Effector CD4-positive, alpha-beta T cell (primary cell): ENCODE measurements around the gene KRCC1.
"Not testable (repeated sequence)": the region's sequence is repeated elsewhere in the genome, so short reads cannot be mapped to it uniquely, and the experiment has no call there.

Experiments used
- DNase-seq: peaks from one replicate; pipeline ENCODE4 v3.0.0-alpha.2; 2020

KRCC1 gene

GRCh38 chr2:88038263-88039105 lies 17.1 kb downstream of the KRCC1 start:
- no peak for DNase-seq

DNA sequence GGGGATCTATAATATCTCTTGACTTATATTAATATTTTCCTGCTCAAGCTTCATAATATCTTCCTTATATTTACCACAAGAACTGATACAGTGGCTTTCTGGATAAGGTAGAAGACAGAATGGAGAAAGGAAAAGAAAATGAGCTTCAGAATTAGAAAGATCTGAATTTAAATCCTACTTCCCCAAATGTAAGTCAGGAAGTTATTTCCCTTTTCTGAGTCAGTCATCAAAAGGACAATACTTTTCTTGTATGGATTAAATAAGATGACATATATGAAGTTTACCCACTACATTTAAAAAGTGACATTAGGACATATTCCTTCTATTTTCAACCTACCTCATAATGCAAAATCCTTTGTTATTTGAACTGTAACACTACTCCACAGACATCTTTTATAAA lies 19.0 kb downstream of the KRCC1 start:
- no peak for DNase-seq

GRCh38 chr2:88036182-88036581 lies 19.4 kb downstream of the KRCC1 start:
- no peak for DNase-seq

- no peak for DNase-seq
Observed at GRCh38 chr2:88032070-88032702, 23.4 kb downstream of the KRCC1 start.

- DNase-seq = no peak
Observed at GRCh38 chr2:88028931-88029330, 26.7 kb downstream of the KRCC1 start.

DNA sequence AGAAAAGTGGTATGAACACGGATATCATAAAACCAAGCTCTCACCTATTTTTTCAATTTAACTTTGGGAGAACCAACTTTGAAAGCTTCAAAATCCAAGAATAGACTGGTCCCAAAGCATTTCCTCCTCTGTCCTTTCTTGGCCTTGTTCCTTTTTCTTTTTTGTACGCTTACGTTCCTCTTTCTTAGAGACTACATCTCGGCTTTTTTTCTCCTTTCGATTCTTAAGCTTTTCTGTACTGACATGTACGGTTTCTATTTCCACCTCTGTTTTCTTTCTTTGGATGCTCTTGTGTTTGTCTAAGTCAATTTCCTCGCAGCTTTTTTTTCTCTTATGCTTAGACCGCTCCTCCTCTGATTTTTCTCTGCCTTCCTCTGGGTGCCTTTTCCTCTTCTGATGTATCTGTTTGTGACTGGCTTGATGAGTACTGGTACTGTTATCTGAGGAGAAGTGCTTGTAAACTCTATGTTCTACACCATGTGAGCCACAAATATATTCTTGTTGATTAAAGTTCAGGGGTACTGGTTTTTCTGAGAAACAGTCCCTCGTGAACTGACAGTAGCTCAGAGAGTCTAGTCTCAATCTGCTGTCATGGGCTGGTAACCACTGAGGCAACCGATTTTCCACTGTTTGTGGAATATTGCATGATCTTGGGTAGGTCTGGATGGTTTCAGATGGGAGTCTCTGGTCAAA lies 27.7 kb downstream of the KRCC1 start:
- no peak for DNase-seq

- DNase-seq = no peak
Observed at GRCh38 chr2:88024509-88024908, 31.1 kb downstream of the KRCC1 start.

GRCh38 chr2:88022669-88022921 lies 33.0 kb downstream of the KRCC1 start:
- DNase-seq = no peak

GRCh38 chr2:88019985-88020384 lies 35.6 kb downstream of the KRCC1 start:
- no peak for DNase-seq

- no peak for DNase-seq
Observed at GRCh38 chr2:88018909-88019308, 36.7 kb downstream of the KRCC1 start.

- not testable (repeated sequence) for DNase-seq
Observed at GRCh38 chr2:88018077-88018805, 37.3 kb downstream of the KRCC1 start.

GRCh38 chr2:88017780-88018038 lies 37.9 kb downstream of the KRCC1 start:
- not testable (repeated sequence) for DNase-seq

DNA sequence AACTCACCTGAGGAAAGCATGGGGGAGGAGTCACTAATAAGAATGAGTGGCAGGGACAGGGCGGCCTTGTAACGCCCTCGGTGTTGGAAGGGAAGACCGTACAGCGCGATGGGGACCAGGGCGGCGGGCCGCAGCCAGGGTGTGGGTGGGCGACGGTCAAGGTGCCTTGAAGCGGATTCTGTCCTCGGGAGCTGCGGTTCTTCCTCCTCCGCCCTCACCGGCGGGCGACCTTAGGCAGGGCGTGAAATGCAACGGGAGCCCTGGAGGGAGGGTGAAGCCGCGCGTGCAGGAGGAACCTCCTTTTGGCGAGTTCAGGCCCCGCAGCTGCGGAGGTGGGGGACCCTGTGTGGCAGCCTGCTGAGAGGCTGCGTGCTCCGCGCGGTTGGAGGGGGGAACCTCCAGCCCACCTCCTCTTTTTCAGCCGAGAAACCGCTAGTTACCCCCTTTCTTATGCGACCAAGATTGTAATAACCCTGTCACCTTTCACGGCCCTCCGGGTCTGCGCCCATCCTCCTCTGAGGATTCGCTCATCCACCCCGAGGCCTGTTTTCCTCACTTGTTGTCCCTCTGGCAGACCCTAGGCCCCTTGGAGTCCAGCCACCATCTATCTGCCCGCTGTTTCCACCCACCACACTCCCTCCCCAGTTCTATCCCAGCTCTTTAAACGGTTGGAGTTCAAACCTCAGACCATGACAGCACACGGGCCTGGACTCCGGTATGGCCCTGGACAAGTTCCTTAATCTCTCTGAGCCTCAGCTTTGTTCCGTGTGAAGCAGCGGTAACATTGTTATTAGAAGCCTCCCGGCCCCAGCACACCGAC lies 38.4 kb downstream of the KRCC1 start:
- no peak for DNase-seq

GRCh38 chr2:88016086-88016959 lies 39.3 kb downstream of the KRCC1 start, which contains the start of gene RNU2-63P:
TSS of gene RNU2-63P (minus strand) at chr2:88016547.
- peak; percentile 69 for DNase-seq

GRCh38 chr2:88011011-88011410 lies 44.6 kb downstream of the KRCC1 start:
- no peak for DNase-seq

DNA sequence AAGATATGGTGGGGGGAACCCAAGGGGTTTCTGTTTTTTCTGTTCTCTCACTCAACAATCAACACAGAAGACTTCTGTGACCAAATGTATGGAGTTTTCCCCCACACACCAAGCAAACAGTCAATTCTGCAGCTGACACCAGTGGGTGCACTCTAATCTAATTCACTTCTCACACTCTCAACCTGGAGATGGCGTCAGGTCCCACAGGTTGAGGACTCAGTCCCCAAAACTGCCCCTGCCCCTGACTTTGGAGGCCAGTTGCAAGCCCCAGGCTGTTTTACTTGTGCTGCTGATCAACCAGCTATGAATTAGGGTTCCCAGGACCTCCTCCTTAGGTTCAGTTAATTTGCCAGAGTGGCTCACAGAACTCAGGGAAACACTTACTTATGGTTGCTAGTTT lies 45.4 kb downstream of the KRCC1 start:
- DNase-seq = no peak

GRCh38 chr2:88006912-88007439 lies 48.6 kb downstream of the KRCC1 start:
- DNase-seq = no peak

DNA sequence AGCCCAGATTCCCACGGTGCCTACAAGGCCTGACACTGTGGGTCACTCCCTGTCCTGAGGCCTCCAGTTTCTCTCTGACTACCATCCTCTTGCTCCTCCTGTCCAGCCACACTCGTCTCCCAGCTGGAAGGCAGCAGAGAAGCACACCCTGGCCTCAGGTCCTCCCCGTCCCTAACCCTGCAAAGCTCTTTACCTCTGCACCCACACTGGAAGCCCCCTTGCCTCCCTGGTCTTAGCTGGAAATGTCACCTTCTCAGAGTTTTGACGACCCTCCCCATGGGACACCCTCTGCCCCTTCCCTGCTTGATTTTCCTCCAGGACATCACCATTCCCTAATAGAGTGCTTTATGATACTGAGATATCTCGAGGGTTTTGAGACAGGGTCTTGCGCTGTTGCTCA lies 49.8 kb downstream of the KRCC1 start:
- no peak for DNase-seq

DNA sequence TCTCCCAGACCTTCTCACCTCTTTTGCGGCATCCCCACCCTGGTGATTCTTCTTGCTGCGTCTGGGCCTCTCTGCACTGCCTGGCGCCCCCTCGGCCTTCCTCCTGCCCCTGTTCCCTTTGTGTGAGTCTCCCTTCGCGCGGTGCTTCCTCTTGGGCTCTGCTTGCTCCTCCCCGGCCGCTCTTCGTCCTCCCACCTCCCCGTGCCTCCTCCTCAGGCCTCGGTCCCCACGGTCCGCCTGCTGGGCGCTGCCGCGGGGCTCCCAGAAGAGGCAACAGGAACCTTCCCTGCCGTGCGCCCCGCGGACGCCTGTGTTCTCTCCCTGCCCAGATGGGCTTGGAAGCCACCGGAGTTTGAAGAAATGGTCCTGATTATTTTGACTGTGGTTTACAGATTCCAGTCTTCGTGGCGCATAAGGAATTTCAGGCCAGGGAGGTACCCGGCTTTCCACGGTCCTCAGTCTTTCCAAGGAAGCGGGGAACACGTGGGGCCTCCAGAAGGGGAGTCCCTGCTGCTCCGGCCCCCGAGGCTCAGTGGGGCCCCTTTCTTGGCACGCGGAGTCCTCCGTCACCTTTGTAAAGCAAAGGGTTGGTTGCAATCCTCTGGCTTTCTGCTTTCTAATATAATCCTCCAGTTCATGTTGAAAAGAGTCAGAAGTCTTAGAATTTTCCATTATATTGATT lies 52.4 kb downstream of the KRCC1 start:
- DNase-seq = no peak

DNA sequence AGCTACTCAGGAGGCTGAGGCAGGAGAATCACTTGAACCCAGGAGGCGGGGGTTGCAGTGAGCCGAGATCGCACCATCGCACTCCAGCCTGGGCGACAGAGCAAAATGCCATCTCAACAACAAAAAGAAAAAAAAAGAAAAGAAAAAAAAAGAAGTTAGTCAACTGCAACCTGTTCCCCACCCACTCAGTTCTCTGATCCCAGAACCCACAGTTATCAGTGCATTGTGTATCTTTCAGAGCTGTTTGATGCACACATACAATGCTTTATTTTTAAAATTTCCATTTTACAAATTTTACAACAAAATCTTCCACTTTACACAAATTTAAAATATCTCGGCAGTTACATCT lies 53.2 kb downstream of the KRCC1 start:
- DNase-seq = no peak

GRCh38 chr2:88000474-88000873 lies 55.1 kb downstream of the KRCC1 start:
- DNase-seq = not testable (repeated sequence)
